K562 (cell line): ENCODE results near the gene AGPAT4. TPM values are rescaled to one million over a fixed set of nuclear protein-coding genes. Genes with fewer than 3 reads are reported as not detected.

Experiments
- ARID2 ChIP-seq: fragments of 450-650 bp; IDR thresholded peaks from 2 replicates; pipeline ENCODE4 v1.6.1; 2017; ENCODE audit warnings: antibody characterized with exemption, mild to moderate bottlenecking
- CBFA2T2 ChIP-seq: fragments of 450-650 bp; conservative IDR thresholded peaks from 2 replicates; pipeline ENCODE4 v1.6.1; 2017; ENCODE audit warnings: mild to moderate bottlenecking
- CLOCK ChIP-seq: fragments of 250-450 bp; sonication (Bioruptor Pico); IDR thresholded peaks from 2 replicates; pipeline ENCODE4 v1.4.0; 2020; ENCODE audit warnings: mild to moderate bottlenecking, moderate library complexity, borderline replicate concordance
- GATAD2B ChIP-seq: fragments of 450-650 bp; IDR thresholded peaks from 2 replicates; pipeline ENCODE4 v1.6.1; 2017; ENCODE audit warnings: mild to moderate bottlenecking, borderline replicate concordance
- HMGXB4 ChIP-seq: sonication (generic); formaldehyde crosslinking; IDR thresholded peaks from 2 replicates; pipeline ENCODE4 v1.8.1; 2023; ENCODE audit warnings: mild to moderate bottlenecking, missing genetic modification reagents
- IRF1 ChIP-seq: sonication (generic); formaldehyde crosslinking; IDR thresholded peaks from 2 replicates; pipeline ENCODE4 v1.8.0; 2022; ENCODE audit warnings: missing genetic modification reagents, mild to moderate bottlenecking, borderline replicate concordance
- KDM2B ChIP-seq: fragments of 250-450 bp; sonication (Bioruptor Pico); IDR thresholded peaks from 2 replicates; pipeline ENCODE4 v1.8.0; 2021; ENCODE audit warnings: mild to moderate bottlenecking, moderate library complexity
- MECOM ChIP-seq: fragments of 250-450 bp; sonication (Bioruptor Pico); IDR thresholded peaks from 2 replicates; pipeline ENCODE4 v1.8.0; 2022; ENCODE audit warnings: inconsistent platforms
- MIER1 ChIP-seq: fragments of 450-650 bp; IDR thresholded peaks from 2 replicates; pipeline ENCODE4 v1.6.1; 2016; ENCODE audit warnings: antibody characterized with exemption, mild to moderate bottlenecking, low read depth
- MTA1 ChIP-seq: fragments of 450-650 bp; IDR thresholded peaks from 2 replicates; pipeline ENCODE4 v1.6.1; 2017; ENCODE audit warnings: borderline replicate concordance
- POLR2AphosphoS2 ChIP-seq: IDR thresholded peaks from 2 replicates; pipeline ENCODE4 v1.6.1; 2012; ENCODE audit warnings: low read length, improper control_type of control experiment
- POLR2H ChIP-seq: IDR thresholded peaks from 2 replicates; pipeline ENCODE4 v1.6.1; 2016; ENCODE audit warnings: missing genetic modification characterization, low read depth, mild to moderate bottlenecking, control low read depth, missing compliant biosample characterization, moderate library complexity
- PTRF ChIP-seq: fragments of 450-650 bp; IDR thresholded peaks from 2 replicates; pipeline ENCODE4 v1.6.1; 2016; ENCODE audit warnings: mild to moderate bottlenecking, missing genetic modification characterization, missing compliant biosample characterization
- TAF15 ChIP-seq: fragments of 200-400 bp; formaldehyde crosslinking; IDR thresholded peaks from 2 replicates; pipeline ENCODE4 v1.6.1; 2017; ENCODE audit warnings: mild to moderate bottlenecking, low read depth, low read length, moderate library complexity
- TCF7 ChIP-seq: sonication (generic); IDR thresholded peaks from 2 replicates; pipeline ENCODE4 v1.6.1; 2016; ENCODE audit warnings: antibody characterized with exemption, borderline replicate concordance
- THRB ChIP-seq: fragments of 450-650 bp; formaldehyde crosslinking; conservative IDR thresholded peaks from 2 replicates; pipeline ENCODE4 v1.4.0; 2022; ENCODE audit warnings: mild to moderate bottlenecking, missing genetic modification characterization
- ZKSCAN1 ChIP-seq: fragments of 150-350 bp; IDR thresholded peaks from 2 replicates; pipeline ENCODE4 v1.6.1; 2016; ENCODE audit warnings: low read depth, low read length
- ZNF124 ChIP-seq: sonication (generic); formaldehyde crosslinking; IDR thresholded peaks from 2 replicates; pipeline ENCODE4 v1.8.1; 2022; ENCODE audit warnings: missing genetic modification reagents
- ZNF239 ChIP-seq: fragments of 250-450 bp; sonication (Bioruptor Pico); IDR thresholded peaks from 2 replicates; pipeline ENCODE4 v1.4.0; 2020; ENCODE audit warnings: mild to moderate bottlenecking
- ZNF41 ChIP-seq: fragments of 250-450 bp; sonication (Bioruptor Pico); conservative IDR thresholded peaks from 2 replicates; pipeline ENCODE4 v1.4.0; 2020; ENCODE audit warnings: mild to moderate bottlenecking
- polyA plus RNA-seq, 8 experiments: library from polyadenylated mRNA; depleted of rRNA in 4 of 8; stranded (reverse) in 5 of 8; unstranded in 3 of 8; fragments of >200 nt; fragmentation: Nextera tagmentation in 2 of 8; fragmentation: Illumina TruSeq in 1 of 8; extraction: Ambion mirVana in 2 of 8; extraction: Trizol in 1 of 8; gene quantifications; 2 replicates each; pipeline versions ENCODE4 v1.2.1 to v1.2.3, GENCODE V29; 2011 to 2014; ENCODE audit warnings: inconsistent platforms in 1 of 8, missing spikeins in 1 of 8
- total RNA-seq, 7 experiments: library from RNA; depleted of rRNA in 6 of 7; stranded (reverse); fragments of >200 nt in 6 of 7; fragmentation: Illumina TruSeq in 2 of 7; extraction: Trizol in 2 of 7; gene quantifications; 2 replicates each; pipeline versions ENCODE4 v1.2.1 to v1.2.3, GENCODE V29; 2011 to 2021; ENCODE audit warnings: low replicate concordance in 1 of 7
- TF ChIP-seq, protein P1 (sequence below): sonication (generic); formaldehyde crosslinking; IDR thresholded peaks from 2 replicates; pipeline ENCODE4 v1.8.1; 2023; ENCODE audit warnings: mild to moderate bottlenecking, missing genetic modification reagents, moderate library complexity

Gene AGPAT4
- total and polyA plus RNA-seq, 9 of the 15 experiments (the other 6 are each of a cell fraction or from before 2014, with no cell fraction given): 2.2 to 15.0 (median 5.7) TPM

- TF ChIP-seq POLR2AphosphoS2: no peak
- no peak for TF ChIP-seq ZNF239 (CRISPR knock-in tag)
- TF ChIP-seq MTA1: peak; percentile 80; the same call in 1 of the 2 replicates
- TF ChIP-seq POLR2H (tag): no peak
- TF ChIP-seq PTRF (tag): no peak
- no peak for TF ChIP-seq THRB
- TF ChIP-seq CLOCK (CRISPR knock-in tag): no peak
- TF ChIP-seq TAF15: no peak
- peak; percentile 83 for TF ChIP-seq MECOM
- TF ChIP-seq CBFA2T2: peak; percentile 100
- TF ChIP-seq HMGXB4 (CRISPR knock-in tag): no peak
- TF ChIP-seq IRF1 (CRISPR knock-in tag): no peak
- peak; percentile 77; the same call in 1 of the 2 replicates for TF ChIP-seq GATAD2B
- peak; percentile 86 for TF ChIP-seq TCF7
- no peak for TF ChIP-seq ZNF124 (CRISPR knock-in tag)
- no peak for TF ChIP-seq MIER1
- no peak for TF ChIP-seq ARID2
- TF ChIP-seq ZNF41 (CRISPR knock-in tag): peak; percentile 21; the same call in 1 of the 2 replicates
- TF ChIP-seq KDM2B (CRISPR knock-in tag): no peak
- TF ChIP-seq, protein P1, sequence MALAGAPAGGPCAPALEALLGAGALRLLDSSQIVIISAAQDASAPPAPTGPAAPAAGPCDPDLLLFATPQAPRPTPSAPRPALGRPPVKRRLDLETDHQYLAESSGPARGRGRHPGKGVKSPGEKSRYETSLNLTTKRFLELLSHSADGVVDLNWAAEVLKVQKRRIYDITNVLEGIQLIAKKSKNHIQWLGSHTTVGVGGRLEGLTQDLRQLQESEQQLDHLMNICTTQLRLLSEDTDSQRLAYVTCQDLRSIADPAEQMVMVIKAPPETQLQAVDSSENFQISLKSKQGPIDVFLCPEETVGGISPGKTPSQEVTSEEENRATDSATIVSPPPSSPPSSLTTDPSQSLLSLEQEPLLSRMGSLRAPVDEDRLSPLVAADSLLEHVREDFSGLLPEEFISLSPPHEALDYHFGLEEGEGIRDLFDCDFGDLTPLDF (CRISPR knock-in tag): no peak
- peak; percentile 68 for TF ChIP-seq ZKSCAN1
Observed at GRCh38 chr6:161254464-161255253, 19.2 kb downstream of the AGPAT4 start (continued).
